Thyroid gland (tissue), 4 donors: ENCODE measurements around the gene RHBDD2.

Experiments used
- CTCF ChIP-seq, 6 experiments: fragments of 200-600 bp in 3 of 6; fragments of 450-650 bp in 3 of 6; sonication (generic) in 3 of 6; IDR thresholded peaks; one replicate each; pipeline ENCODE4 v1.5.1; 2016 to 2019; ENCODE audit warnings: antibody characterized with exemption in 6 of 6, mild to moderate bottlenecking in 2 of 6, inconsistent platforms in 1 of 6, moderate library complexity in 1 of 6
- POLR2A ChIP-seq, 2 donors: fragments of 450-650 bp; IDR thresholded peaks; one replicate each; pipeline ENCODE4 v1.6.1; 2017; ENCODE audit warnings: antibody characterized with exemption in 2 of 2, mild to moderate bottlenecking in 2 of 2, moderate library complexity in 1 of 2

DNA sequence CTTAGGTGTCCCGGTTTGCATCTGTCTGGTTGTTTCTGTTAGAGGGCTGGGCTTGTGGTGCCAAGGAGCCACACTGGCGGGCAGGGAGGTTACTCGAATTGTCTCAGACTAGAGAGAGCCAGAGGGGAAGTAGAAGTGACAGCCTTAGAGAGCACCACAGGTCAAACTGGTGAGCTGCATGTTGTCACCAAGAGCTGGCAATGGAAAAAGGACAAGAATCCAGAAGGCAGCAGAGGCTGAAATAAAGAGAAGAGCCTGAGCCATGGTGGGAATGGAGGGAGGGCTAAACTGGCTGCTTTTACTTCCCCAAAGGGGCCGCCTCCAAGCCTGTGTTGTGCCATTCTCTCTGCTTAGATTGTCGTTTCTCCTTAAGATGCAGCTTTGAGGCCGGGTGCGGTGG, 31.1 kb upstream of the RHBDD2 start:
- TF ChIP-seq POLR2A (IDR thresholded peaks at IDR 0.05): no peak
- TF ChIP-seq CTCF (IDR thresholded peaks at IDR 0.05): no peak
